ENCODE measurements around the gene MBD2.

The MBD2 gene

GRCh38 chr18:54109131-54109683, 115.3 kb downstream of the MBD2 start:
- no peak for DNase-seq (ENCODE audit: low spot score)

DNA sequence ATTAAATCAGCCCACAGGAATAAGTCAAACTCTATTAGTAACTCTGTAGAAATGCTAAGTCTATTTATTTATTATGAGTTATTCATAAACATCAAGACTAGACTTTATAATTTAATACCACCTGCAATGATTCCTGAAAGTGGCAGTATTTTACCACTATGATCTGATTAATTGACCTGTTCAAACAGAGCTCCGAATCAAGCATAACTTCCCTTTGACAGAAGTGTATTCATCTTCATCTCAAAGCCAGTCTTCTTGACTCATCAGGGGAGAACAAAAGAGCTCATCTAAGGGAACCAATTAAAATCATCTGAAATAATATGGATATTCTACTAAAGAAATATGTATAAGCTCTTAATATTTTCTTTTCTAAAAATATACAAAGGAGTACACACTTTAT, 122.3 kb downstream of the MBD2 start:
- DNase-seq (ENCODE audit: low spot score) = no peak
